Measurements from ENCODE around the gene EGLN1.

EGLN1 gene

DNA sequence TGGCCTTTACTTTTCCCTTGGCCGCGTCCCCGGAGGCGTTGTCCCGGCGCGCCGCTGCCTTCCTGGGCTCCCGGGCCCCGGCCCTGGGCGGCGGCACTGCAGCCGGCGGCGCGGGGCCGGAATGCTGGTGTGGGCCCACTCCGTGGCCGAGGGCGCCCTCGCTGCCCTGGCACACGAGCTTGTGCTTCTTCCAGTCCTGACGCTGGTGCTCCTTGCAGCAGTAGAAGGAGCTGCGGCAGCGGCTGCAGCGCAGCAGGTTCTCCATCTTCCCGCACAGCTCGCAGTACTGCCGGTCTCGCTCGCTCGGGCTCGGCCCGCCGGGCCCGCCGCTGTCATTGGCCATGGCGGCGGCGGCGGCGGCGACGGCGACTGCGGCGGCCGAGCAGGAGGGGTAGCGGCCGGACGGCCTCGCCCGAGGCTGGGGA is 529 bp downstream of the EGLN1 start:
- Histone ChIP-seq H3K27me3 (ENCODE audit: insufficient read depth, low read length, poor library complexity) (peaks cover 26% of the 10 kb centered on the region), H4K20me1 (ENCODE audit: insufficient read depth, low read length) (peaks cover 38% of the 10 kb centered on the region), H3K36me3 (ENCODE audit: insufficient read depth, low read length) (peaks cover 17% of the 10 kb centered on the region), H3K9ac (ENCODE audit: low read depth, low read length) (peak overlapping the region; percentile 76), H3K27ac (ENCODE audit: low read length) (peak overlapping the region; percentile 70), H2AFZ (ENCODE audit: low read depth, low read length) (peak overlapping the region; percentile 75), H3K9me3 (ENCODE audit: insufficient read depth, low read length, severe bottlenecking) (no peaks in the 10 kb centered on the region), H3K4me3 (ENCODE audit: low read depth in 1 of 2, low read length in 2 of 2) (peak overlapping the region; percentile 44 to 92; a peak in 3 of 4 replicates), H3K79me2 (ENCODE audit: insufficient read depth, low read length) (peaks cover 55% of the 10 kb centered on the region), H3K4me1 (ENCODE audit: insufficient read depth, low read length) (peaks cover 56% of the 10 kb centered on the region), H3K4me2 (ENCODE audit: insufficient read depth, low read length) (peak overlapping the region; percentile 99)
- ATAC-seq (ENCODE audit: insufficient read depth, low read depth) (peak; percentile 41), DNase-seq (peak; percentile 50)
- TF ChIP-seq, protein P1, sequence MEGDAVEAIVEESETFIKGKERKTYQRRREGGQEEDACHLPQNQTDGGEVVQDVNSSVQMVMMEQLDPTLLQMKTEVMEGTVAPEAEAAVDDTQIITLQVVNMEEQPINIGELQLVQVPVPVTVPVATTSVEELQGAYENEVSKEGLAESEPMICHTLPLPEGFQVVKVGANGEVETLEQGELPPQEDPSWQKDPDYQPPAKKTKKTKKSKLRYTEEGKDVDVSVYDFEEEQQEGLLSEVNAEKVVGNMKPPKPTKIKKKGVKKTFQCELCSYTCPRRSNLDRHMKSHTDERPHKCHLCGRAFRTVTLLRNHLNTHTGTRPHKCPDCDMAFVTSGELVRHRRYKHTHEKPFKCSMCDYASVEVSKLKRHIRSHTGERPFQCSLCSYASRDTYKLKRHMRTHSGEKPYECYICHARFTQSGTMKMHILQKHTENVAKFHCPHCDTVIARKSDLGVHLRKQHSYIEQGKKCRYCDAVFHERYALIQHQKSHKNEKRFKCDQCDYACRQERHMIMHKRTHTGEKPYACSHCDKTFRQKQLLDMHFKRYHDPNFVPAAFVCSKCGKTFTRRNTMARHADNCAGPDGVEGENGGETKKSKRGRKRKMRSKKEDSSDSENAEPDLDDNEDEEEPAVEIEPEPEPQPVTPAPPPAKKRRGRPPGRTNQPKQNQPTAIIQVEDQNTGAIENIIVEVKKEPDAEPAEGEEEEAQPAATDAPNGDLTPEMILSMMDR (IDR thresholded peaks at IDR 0.05; ENCODE audit: borderline replicate concordance, extremely low read depth, low read length, poor library complexity, severe bottlenecking) = no peak
- no peak for TF ChIP-seq EZH2 (IDR thresholded peaks at IDR 0.05; ENCODE audit: borderline replicate concordance, low read depth, low read length, severe bottlenecking)

DNA sequence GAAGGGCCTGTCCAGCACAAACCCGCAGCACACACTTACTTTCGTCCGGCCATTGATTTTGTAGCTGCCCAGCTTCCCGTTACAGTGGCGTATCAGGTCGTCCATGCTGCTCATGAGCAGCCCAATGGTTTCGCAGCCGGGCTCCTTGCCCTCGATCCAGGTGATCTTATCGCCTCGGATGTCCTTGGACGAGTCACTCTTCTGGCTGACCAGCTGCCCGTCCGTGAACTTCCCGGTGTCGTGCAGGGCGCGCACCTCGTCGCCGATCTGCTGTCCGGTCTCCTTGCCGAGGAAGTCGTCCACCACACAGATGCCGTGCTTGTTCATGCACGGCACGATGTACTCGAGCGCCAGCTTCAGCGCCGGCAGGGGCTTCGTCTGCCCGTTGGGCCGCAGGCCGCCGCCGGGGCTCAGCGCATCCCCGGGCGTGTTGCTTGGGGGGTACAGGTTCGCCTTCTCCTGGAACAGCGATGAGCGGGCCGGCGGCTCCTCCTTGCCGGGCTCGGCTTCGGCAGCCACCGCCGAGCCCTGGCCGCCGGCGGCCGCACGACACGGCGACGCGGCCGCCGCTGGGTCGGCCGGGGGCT is 1.0 kb downstream of the EGLN1 start:
- H3K27ac ChIP-seq (ENCODE audit: low read length) = peak overlapping the region; percentile 70
- H3K4me2 ChIP-seq (ENCODE audit: insufficient read depth, low read length) = peak overlapping the region; percentile 99
- H4K20me1 ChIP-seq (ENCODE audit: insufficient read depth, low read length) = peaks cover 38% of the 10 kb centered on the region
- ATAC-seq (ENCODE audit: insufficient read depth, low read depth) = peak; percentile 10; the same call in 2 of the 3 replicates
- H2AFZ ChIP-seq (ENCODE audit: low read depth, low read length) = peak overlapping the region; percentile 75; the same call in 1 of the 2 replicates
- DNase-seq = peak; percentile 44
- H3K36me3 ChIP-seq (ENCODE audit: insufficient read depth, low read length) = peaks cover 17% of the 10 kb centered on the region
- peaks cover 60% of the 10 kb centered on the region for H3K79me2 ChIP-seq (ENCODE audit: insufficient read depth, low read length)
- peak overlapping the region; percentile 44 to 92 for H3K4me3 ChIP-seq (ENCODE audit: low read depth in 1 of 2, low read length in 2 of 2)
- no peaks in the 10 kb centered on the region for H3K9me3 ChIP-seq (ENCODE audit: insufficient read depth, low read length, severe bottlenecking)
- no peak for TF ChIP-seq EZH2 (IDR thresholded peaks at IDR 0.05; ENCODE audit: borderline replicate concordance, low read depth, low read length, severe bottlenecking)
- TF ChIP-seq, protein P1 (IDR thresholded peaks at IDR 0.05; ENCODE audit: borderline replicate concordance, extremely low read depth, low read length, poor library complexity, severe bottlenecking) = no peak
- H3K9ac ChIP-seq (ENCODE audit: low read depth, low read length) = peak overlapping the region; percentile 76
- H3K27me3 ChIP-seq (ENCODE audit: insufficient read depth, low read length, poor library complexity) = peaks cover 22% of the 10 kb centered on the region
- peaks cover 58% of the 10 kb centered on the region for H3K4me1 ChIP-seq (ENCODE audit: insufficient read depth, low read length)

DNA sequence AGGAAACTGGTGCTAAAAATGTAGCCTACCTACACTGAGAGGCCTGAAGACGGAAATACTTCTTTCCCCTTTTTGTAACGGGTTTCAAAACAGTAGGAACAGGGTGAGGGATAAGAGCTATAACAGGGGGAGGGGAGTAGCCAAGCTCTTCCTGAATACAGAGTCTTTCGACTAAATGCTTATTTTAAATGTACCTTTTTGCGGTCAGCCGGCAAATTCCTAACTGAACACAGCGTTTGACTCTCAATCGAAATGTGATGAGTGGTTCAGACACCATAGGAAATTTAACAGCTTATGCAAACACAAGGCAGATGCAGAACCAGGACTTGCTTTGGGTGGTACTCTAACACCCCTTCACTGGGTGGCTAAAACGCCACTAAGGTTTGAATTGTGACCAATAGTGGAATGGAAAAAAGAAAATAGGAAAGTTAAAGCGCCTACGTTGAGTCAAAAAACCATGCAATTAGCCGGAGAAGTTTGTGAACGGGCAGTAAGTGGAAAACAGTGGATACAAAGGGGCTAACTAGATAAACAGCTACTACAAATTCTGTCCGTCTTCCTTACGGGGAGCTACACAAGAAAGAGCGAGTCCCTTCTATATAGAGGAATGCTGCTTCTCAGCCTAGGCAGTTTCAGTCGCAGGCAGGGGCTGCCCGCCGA is 1.7 kb downstream of the EGLN1 start:
- Histone ChIP-seq H3K4me1 (ENCODE audit: insufficient read depth, low read length) (peaks cover 63% of the 10 kb centered on the region), H3K27ac (ENCODE audit: low read length) (peak overlapping the region; percentile 70), H3K9me3 (ENCODE audit: insufficient read depth, low read length, severe bottlenecking) (no peaks in the 10 kb centered on the region), H3K4me3 (ENCODE audit: low read depth in 1 of 2, low read length in 2 of 2) (peak overlapping the region; percentile 44 to 92), H3K4me2 (ENCODE audit: insufficient read depth, low read length) (peak overlapping the region; percentile 99), H3K79me2 (ENCODE audit: insufficient read depth, low read length) (peaks cover 66% of the 10 kb centered on the region), H3K36me3 (ENCODE audit: insufficient read depth, low read length) (peaks cover 17% of the 10 kb centered on the region), H4K20me1 (ENCODE audit: insufficient read depth, low read length) (peaks cover 38% of the 10 kb centered on the region), H3K27me3 (ENCODE audit: insufficient read depth, low read length, poor library complexity) (peaks cover 21% of the 10 kb centered on the region), H3K9ac (ENCODE audit: low read depth, low read length) (peak overlapping the region; percentile 76), H2AFZ (ENCODE audit: low read depth, low read length) (peak overlapping the region; percentile 51; the same call in 1 of the 2 replicates)
- TF ChIP-seq, protein P1 (IDR thresholded peaks at IDR 0.05; ENCODE audit: borderline replicate concordance, extremely low read depth, low read length, poor library complexity, severe bottlenecking) = no peak
- no peak for TF ChIP-seq EZH2 (IDR thresholded peaks at IDR 0.05; ENCODE audit: borderline replicate concordance, low read depth, low read length, severe bottlenecking)
- DNase-seq (no peak), ATAC-seq (ENCODE audit: insufficient read depth, low read depth) (no peak)

Measured in DND-41 (cell line).